Measurements from ENCODE around the gene ATOH8.

ATOH8 gene

DNA sequence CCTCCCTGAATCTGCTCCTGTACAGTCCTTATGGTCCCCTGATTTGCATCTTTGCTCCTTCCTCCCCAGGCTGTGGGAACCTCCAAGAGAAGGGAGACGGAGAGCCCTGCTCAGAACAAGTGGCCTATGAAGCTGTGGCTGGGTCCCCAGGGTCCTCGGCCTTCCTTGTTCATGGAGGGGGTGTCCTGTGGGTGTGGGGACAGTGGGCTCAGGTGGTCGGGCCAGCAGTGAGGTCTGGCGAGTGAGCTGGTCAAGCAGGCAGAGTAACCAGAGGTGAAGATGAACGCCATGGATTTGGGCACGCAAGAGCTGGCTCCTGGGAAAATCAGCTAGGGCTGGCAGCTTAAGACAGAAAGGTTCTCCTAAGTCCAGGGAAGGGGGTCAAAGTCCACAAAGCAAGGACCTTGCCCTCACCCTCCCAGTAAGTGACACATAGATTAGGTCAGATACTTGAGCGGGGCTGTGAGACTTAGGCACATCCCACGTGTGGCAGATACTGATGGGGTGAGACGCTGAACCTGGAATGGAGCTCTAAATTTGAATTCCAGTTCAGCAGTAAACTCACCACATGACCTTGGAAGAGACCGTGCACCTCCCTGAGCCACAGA, 34.8 kb upstream of the ATOH8 start:
- DNase-seq (ENCODE audit: low read depth): no peak

- DNase-seq (ENCODE audit: low read depth): no peak
Measured at GRCh38 chr2:85719609-85720240, 34.1 kb upstream of the ATOH8 start.

DNA sequence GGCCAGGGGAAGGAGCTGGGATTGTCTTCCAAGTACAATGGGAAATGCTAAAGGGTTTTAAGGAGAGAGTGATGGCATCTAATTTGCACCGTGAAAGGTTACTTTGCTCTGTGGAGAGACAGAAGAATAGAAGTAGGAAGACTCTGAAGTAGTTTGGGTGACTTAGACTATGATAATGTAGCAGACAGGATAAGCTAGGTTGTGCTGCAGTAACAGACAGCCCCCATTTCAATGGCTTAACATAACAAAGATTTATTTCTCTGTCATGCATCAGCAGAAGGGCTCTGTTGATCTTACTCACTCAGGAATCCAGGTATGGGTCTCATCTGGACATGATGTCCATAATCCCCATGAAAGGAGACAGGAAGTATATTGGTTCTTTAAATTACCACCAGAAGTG, 33.3 kb upstream of the ATOH8 start:
- no peak for DNase-seq (ENCODE audit: low read depth)

GRCh38 chr2:85721641-85722040, 32.1 kb upstream of the ATOH8 start:
- DNase-seq (ENCODE audit: low read depth): no peak

GRCh38 chr2:85722519-85722918, 31.3 kb upstream of the ATOH8 start:
- DNase-seq (ENCODE audit: low read depth): no peak

DNA sequence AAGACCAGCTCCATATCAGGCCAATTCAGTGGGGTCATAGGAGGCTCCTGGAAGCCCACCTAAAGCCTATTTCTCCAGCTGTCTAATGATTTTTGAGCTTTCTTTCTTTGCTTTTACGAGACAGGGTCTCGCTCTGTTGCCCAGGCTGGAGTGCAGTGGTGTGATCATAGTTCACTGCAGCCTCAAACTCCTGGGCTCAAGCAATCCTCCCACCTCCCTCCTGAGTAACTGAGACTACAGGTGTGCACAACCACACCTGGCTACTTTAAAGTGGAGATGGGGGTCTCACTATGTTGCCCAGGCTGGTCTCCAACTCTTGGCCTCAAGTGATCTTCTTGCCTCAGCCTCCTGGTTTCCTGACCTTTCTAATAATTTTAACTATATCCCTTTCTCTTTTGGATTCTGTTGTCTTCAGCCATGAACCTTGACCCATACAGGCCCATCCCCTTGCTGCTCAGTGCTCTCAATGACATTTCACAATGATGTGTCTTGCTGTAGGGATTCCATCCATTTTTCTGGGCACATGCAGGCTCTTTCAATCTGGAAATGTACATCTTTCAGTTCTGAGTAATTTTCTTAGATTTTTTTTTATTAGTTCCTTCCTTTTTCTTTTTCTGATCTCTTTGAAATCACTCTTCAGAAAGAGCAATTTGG, 30.0 kb upstream of the ATOH8 start:
- no peak for DNase-seq (ENCODE audit: low read depth)

DNA sequence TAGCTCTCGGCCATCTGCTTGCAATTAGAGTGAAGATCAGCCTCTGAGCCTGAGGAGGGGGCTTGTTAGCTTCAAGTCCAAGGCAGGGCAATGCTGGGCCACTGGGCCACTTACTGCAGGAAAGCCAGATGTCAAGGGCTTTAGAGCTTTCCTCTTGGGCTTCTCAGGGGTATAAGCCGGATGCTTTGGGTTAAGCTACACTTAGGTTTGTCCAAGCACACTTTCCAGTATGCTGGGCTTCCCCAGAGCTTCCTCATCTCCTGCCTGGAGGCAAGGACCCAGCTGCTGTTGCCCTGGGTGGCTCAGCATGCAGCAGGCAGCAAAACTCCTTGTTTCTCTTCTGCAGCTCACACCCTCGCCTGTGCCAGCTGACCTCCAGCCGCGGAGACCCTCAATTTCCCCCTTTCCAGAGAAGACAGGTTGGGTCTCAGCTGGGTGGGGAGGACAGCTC, 29.0 kb upstream of the ATOH8 start:
- no peak for DNase-seq (ENCODE audit: low read depth)

GRCh38 chr2:85725451-85725850, 28.3 kb upstream of the ATOH8 start:
- no peak for DNase-seq (ENCODE audit: low read depth)

GRCh38 chr2:85727798-85728197, 26.0 kb upstream of the ATOH8 start:
- no peak for DNase-seq (ENCODE audit: low read depth)

GRCh38 chr2:85728342-85728741, 25.4 kb upstream of the ATOH8 start:
- DNase-seq (ENCODE audit: low read depth): no peak

GRCh38 chr2:85728883-85729824, 24.6 kb upstream of the ATOH8 start:
- DNase-seq (ENCODE audit: low read depth): no peak

DNA sequence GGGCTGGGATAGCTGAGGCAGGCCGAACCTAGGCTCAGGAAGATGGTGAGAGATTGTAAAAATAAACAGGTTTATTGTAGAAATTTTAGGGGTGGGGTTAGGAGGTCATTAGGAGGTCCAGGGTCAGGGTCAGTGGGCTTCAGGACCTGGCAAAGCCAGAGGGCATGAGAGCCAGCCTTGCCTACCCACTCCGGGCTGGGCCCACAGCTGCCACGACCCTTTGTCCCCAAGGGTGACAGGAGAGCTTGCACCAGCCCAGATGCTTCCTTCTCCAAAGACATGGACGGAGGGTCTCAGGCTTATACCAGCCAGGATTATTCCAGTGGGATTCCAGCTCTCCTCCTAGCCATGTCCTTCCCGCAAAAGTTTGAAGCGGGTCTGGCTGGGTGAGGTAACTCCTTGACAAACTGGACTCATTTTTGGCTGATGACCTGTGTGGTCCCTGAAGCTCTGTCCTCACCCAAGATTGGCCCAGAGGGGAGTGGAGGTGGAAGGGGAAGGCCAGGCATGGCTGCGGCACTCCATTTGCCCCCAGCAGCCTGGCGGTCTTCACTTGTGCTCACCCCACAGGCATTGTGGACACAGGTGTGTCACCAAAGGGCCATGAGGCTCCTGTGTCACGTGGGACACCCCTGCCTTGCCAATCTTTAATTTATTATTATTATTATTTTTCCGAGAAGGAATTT, 23.8 kb upstream of the ATOH8 start:
- no peak for DNase-seq (ENCODE audit: low read depth)

DNA sequence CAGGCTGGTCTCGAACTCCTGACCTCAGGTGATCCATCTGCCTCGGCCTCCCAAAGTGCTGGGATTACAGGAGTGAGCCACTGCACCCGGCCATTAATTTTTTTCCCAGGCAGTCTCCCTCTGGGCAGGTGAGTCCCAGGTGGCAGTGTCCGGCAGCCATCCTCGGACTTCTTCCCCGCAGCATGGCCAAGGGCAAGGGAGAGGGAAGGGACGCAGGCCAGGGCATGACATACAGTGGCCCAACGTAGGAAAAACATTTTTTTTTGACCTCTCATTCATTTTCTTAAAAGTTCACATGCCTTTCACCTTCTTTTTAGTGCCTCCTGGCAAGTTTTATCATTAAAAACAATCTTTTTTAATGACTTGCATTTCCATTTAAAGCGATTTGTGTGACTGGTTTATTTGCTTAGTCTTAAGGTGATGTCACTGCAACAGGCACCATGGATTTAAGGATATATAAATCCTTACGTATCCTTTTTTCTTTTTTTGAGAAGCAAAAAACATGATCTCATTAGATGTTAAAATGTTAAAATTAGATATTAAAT, 23.0 kb upstream of the ATOH8 start:
- DNase-seq (ENCODE audit: low read depth): no peak

GRCh38 chr2:85731606-85732005, 22.2 kb upstream of the ATOH8 start:
- no peak for DNase-seq (ENCODE audit: low read depth)

- no peak for DNase-seq (ENCODE audit: low read depth)
Measured at GRCh38 chr2:85732467-85733120, 21.2 kb upstream of the ATOH8 start.

- DNase-seq (ENCODE audit: low read depth): no peak
Measured at GRCh38 chr2:85733121-85733960, 20.4 kb upstream of the ATOH8 start.

- no peak for DNase-seq (ENCODE audit: low read depth)
Measured at GRCh38 chr2:85734015-85734414, 19.8 kb upstream of the ATOH8 start.

GRCh38 chr2:85734942-85735608, 18.7 kb upstream of the ATOH8 start:
- DNase-seq (ENCODE audit: low read depth): no peak

DNA sequence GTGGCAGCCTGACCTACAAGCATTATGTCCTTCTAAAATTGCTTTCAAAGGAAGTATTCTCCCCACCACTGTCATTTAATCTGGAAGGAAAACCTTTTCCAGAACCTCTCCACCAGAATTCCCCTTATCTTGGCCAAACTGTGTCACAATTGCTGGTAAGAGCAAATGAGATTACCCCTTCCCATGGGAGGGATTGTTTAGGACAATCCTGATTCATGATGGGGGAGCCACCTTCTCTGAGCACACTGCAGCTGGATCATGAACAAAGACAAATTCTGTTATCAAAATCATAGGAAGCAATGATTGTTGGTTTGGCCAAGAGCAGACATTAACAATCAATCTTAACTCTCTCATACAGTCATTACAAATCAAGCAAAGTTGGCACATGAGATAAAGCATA, 18.1 kb upstream of the ATOH8 start:
- DNase-seq (ENCODE audit: low read depth): no peak

Measured in stromal cell of bone marrow (primary cell).